ENCODE data around the gene BHLHA9. TPM values are rescaled to one million over a fixed set of nuclear protein-coding genes. Genes with fewer than 3 reads are reported as not detected.

The BHLHA9 gene
- total RNA-seq, 1 donor: not detected

DNA sequence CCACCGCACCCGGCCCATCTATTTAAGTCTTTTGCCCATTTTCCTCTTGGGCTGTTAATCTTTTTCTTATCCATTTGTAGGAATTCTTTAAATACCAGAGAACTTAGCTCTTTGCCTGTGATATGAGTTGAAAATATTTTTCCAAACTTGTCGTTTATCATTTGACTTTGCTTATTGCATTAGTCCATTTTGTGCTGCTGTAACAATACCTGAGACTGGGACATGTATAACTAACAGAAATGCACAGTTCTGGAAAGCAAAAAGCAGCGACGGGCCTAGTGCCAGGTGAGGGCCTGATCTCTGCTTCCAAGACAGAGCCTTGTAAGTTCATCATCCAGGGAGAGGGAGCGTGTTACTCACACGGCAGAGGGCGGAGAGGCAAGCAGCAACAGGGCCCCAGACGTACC lies 25.6 kb upstream of the BHLHA9 start:
- H3K4me3 ChIP-seq (ENCODE audit: low read depth, low read length): no peak overlapping the region
- peak; percentile 17 for DNase-seq (ENCODE audit: low read depth)
- TF ChIP-seq, protein P1, sequence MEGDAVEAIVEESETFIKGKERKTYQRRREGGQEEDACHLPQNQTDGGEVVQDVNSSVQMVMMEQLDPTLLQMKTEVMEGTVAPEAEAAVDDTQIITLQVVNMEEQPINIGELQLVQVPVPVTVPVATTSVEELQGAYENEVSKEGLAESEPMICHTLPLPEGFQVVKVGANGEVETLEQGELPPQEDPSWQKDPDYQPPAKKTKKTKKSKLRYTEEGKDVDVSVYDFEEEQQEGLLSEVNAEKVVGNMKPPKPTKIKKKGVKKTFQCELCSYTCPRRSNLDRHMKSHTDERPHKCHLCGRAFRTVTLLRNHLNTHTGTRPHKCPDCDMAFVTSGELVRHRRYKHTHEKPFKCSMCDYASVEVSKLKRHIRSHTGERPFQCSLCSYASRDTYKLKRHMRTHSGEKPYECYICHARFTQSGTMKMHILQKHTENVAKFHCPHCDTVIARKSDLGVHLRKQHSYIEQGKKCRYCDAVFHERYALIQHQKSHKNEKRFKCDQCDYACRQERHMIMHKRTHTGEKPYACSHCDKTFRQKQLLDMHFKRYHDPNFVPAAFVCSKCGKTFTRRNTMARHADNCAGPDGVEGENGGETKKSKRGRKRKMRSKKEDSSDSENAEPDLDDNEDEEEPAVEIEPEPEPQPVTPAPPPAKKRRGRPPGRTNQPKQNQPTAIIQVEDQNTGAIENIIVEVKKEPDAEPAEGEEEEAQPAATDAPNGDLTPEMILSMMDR (IDR thresholded peaks at IDR 0.05; ENCODE audit: insufficient read depth, low read depth, low read length): no peak

DNA sequence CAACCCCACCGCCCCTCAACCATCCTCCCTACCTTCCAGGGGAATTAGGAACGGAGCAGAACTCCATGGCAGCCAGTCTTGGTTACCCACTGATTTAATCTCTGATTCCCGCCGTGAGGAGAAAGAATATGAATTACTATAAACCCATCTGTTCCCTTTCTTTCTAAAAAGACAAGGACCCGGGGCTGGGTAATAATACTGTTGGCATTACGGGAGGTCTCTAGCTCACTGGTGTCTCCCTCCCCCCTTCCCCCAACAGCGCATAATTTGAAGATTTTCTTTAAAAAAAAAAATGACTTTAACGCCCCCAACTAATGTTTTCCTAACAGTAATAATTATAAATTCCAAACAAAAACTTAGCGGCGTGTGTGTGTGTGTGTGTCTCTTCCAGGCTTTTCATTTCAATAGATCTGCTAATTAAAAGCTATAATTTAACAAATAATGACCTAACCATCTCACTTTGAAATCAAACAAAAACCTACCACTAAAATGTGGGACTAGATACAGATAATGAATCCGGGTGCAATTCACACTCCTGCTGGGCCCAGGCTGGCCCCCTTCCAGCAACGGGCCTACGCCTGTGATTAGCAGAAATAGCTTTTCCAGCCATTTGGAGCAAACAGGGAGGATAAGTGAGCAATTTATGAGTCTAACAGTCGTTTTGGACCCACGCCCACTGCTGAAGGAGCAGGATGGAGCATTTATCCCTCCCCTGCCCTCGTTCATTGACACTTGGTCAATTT lies 18.2 kb upstream of the BHLHA9 start:
- TF ChIP-seq, protein P1 (IDR thresholded peaks at IDR 0.05; ENCODE audit: insufficient read depth, low read depth, low read length): no peak
- no peak overlapping the region for H3K4me3 ChIP-seq (ENCODE audit: low read depth, low read length)
- peak; percentile 48 for DNase-seq (ENCODE audit: low read depth)

DNA sequence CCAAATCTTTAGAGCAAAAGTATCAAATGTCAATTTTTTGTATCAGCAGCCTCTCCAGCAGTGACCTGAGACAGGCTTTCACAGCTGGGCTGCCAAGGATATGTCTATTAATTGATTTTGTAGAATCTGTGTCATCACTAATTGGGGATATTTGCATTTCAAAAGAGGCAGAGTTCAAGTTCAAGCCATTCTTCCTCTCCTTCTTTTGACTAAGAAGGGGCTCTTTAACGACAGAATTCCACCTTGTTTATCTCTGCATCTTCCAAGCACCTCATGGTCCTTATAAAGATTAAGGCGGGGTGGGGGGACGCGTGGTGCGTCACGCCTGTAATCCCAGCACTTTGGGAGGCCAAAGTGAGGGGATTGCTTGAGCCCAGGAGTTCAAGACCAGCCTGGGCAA lies 15.2 kb upstream of the BHLHA9 start:
- TF ChIP-seq, protein P1 (IDR thresholded peaks at IDR 0.05; ENCODE audit: insufficient read depth, low read depth, low read length): no peak
- no peak for DNase-seq (ENCODE audit: low read depth)
- H3K4me3 ChIP-seq (ENCODE audit: low read depth, low read length): no peak overlapping the region

DNA sequence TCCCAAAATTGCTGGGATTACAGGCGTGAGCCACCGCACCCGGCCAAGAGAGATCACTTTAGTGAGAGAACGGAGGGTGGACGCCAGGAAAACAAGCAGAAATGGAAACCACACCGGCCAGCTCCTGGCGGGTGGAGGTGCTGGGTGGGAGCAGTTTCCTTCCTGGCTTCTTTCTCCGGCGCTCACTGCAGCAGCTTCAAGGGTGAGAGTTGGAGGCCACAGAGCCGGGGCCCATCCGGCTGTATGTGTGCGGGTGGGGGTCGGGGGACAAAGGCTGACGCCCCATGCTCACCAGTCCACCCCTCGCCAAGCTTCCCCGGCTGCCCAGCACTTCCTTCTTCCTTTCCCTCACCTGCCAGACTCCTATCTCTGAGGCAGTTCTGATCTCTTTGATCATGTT lies 13.5 kb upstream of the BHLHA9 start:
- TF ChIP-seq, protein P1 (IDR thresholded peaks at IDR 0.05; ENCODE audit: insufficient read depth, low read depth, low read length): no peak
- no peak for DNase-seq (ENCODE audit: low read depth)
- H3K4me3 ChIP-seq (ENCODE audit: low read depth, low read length): no peak overlapping the region

DNA sequence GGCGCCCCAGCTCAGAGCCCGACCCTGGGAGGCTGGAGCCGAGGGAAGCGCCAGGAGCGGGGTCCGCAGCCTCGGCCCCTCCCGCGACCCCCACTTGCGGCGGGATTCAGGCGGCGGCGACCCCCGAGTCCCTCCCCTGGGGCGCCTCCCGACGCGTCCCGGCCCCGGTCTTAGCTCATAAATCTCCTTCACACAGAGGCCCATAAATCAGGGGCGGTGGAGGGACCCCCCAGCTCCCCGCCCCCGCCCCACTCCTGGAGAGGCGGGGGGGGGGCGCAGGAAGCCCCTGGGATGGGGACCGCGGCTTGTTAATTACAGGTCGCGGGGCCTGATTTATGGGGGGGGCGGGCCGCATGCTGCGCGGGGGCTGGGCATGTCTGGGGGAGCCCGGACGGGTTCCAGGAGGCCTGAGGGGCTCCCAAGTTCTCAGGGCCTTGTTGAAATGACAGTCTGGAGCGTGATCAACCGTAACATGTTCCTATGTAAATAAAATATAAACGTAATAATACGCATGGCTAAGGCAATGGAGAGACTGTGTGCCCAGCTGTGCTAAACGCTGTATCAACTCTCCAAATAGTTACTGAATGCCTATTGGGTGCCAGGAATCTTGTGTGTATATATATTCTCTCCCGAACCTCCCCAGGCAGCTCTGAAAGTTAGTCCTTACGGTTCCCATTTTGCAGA lies 10.0 kb upstream of the BHLHA9 start:
- TF ChIP-seq, protein P1 (IDR thresholded peaks at IDR 0.05; ENCODE audit: insufficient read depth, low read depth, low read length): no peak
- DNase-seq (ENCODE audit: low read depth): no peak
- peak overlapping the region; percentile 71 for H3K4me3 ChIP-seq (ENCODE audit: low read depth, low read length)

DNA sequence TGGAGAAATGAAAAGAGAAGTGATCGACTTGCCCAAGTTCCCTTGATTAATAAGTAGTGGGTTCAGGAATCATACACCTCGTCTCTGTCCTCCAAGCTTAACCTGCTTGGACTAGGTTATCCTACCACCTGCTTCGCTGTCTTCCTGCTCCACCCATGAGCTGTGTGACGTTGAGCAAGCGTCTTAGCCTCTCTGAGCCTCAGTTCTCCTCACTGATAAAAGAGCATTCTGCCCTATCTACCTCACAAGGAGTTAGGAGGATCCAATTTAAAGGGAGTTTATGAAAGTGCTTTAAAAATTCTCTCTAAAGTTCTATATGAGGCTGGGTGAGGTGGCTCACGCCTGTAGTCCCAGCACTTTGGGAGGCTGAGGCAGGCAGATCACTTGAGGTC lies 9.5 kb upstream of the BHLHA9 start:
- no peak for DNase-seq (ENCODE audit: low read depth)
- TF ChIP-seq, protein P1 (IDR thresholded peaks at IDR 0.05; ENCODE audit: insufficient read depth, low read depth, low read length): no peak
- H3K4me3 ChIP-seq (ENCODE audit: low read depth, low read length): no peak overlapping the region

Data from fibroblast of villous mesenchyme (primary cell).